ENCODE data around the gene NKX2-8. TPM values are rescaled to one million over a fixed set of nuclear protein-coding genes. Genes with fewer than 3 reads are reported as not detected.

NKX2-8 gene
- total RNA-seq, 2 donors from 2014 or later: not detected

DNA sequence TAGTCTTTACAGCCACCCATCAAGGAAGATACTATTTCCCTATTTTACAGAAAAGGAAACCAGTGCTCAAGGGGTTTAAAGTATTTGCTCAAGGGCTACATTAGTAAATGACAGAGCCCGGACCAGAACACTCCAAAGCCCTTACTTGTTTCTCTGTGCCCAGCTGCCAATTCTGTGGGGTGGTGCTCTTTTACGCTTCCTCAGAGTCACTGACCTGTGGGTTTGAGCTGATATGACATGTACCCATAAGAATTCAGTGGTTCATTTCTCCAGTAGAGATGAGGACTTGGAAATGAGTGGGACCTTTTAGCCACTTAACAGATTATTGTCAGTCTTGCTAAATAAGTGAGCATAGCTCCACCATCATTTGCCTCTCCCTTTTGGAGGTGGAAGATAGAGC is 37.4 kb upstream of the NKX2-8 start:
- no peak overlapping the region for H3K4me3 ChIP-seq
- no peaks in the 10 kb centered on the region for H3K4me1 ChIP-seq
- no peak for DNase-seq (ENCODE audit: low spot score)
- no peaks in the 10 kb centered on the region for H3K27me3 ChIP-seq
- no peak overlapping the region for H3K27ac ChIP-seq
- H3K9me3 ChIP-seq: peaks cover 0 to 8% of the 10 kb centered on the region in 2 donors
- TF ChIP-seq, protein P1, sequence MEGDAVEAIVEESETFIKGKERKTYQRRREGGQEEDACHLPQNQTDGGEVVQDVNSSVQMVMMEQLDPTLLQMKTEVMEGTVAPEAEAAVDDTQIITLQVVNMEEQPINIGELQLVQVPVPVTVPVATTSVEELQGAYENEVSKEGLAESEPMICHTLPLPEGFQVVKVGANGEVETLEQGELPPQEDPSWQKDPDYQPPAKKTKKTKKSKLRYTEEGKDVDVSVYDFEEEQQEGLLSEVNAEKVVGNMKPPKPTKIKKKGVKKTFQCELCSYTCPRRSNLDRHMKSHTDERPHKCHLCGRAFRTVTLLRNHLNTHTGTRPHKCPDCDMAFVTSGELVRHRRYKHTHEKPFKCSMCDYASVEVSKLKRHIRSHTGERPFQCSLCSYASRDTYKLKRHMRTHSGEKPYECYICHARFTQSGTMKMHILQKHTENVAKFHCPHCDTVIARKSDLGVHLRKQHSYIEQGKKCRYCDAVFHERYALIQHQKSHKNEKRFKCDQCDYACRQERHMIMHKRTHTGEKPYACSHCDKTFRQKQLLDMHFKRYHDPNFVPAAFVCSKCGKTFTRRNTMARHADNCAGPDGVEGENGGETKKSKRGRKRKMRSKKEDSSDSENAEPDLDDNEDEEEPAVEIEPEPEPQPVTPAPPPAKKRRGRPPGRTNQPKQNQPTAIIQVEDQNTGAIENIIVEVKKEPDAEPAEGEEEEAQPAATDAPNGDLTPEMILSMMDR (IDR thresholded peaks at IDR 0.05): no peak
- no peaks in the 10 kb centered on the region for H3K36me3 ChIP-seq

DNA sequence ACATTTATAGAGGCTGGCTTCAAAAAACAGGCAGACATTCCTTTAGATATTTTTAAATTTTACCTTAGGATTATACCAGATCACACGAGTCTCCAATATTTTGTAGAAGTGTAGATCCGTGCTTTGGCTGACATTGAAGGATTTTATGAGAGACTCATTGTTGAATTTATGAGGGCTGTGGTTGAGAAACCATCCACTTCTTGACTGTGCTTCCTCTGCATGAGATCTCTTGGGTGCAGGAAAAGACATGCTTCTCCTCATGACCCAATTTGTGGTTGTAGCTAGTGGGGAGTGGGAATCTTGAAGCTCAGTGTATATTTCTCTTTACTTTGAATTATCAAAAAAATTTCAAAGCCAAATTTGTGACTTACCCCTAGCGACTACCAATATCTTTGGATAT is 36.7 kb upstream of the NKX2-8 start:
- Histone ChIP-seq H3K4me3 (no peak overlapping the region), H3K27me3 (no peaks in the 10 kb centered on the region), H3K27ac (no peak overlapping the region), H3K4me1 (no peaks in the 10 kb centered on the region), H3K36me3 (no peaks in the 10 kb centered on the region), H3K9me3 (peaks cover 0 to 8% of the 10 kb centered on the region in 2 donors)
- DNase-seq (ENCODE audit: low spot score): no peak
- TF ChIP-seq, protein P1 (IDR thresholded peaks at IDR 0.05): no peak

DNA sequence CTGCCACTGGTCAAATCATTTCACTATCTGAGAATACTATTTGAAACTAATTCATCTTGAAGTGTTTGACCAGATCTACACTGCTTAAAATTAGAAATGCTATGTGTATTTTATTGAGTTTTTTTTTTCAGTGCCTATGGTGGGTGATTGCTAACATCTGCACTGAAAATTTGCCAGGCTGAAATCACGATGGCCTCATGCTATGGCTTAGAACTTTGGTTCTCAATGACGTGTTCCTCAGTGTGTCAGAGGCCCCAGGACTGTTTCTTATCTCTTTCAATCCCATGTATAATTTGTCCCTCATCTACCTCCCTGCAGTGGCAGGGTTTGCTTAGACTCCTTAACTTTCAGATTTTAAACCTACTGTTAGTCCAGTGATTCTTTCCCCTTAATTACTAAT is 36.2 kb upstream of the NKX2-8 start:
- H3K9me3 ChIP-seq: peaks cover 0 to 8% of the 10 kb centered on the region in 2 donors
- TF ChIP-seq, protein P1 (IDR thresholded peaks at IDR 0.05): no peak
- H3K4me1 ChIP-seq: no peaks in the 10 kb centered on the region
- H3K27ac ChIP-seq: no peak overlapping the region
- H3K27me3 ChIP-seq: no peaks in the 10 kb centered on the region
- DNase-seq (ENCODE audit: low spot score): no peak
- no peak overlapping the region for H3K4me3 ChIP-seq
- no peaks in the 10 kb centered on the region for H3K36me3 ChIP-seq

DNA sequence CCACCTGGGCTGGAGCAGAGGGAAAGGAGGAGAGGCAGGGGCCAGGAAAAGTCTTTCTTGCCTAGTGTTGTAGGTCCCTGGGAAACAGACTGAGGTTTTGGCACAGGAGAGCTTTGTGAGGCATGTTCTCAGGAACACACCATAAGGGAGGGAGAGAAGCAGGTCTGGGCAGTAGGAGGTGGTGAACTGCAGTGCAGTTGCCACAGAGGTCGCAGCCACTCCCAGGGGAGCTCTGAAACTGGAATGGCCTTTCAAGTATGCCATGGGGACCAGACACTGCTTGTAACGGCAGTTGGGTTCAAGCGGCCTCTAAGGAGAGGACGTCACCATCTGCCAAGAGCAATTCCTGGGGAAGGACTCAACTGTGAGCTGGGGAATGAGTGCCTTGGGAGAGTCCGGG is 35.4 kb upstream of the NKX2-8 start:
- DNase-seq (ENCODE audit: low spot score): no peak
- Histone ChIP-seq H3K4me3 (no peak overlapping the region), H3K27me3 (no peaks in the 10 kb centered on the region), H3K9me3 (peaks cover 0 to 8% of the 10 kb centered on the region in 2 donors), H3K4me1 (no peaks in the 10 kb centered on the region), H3K27ac (no peak overlapping the region), H3K36me3 (no peaks in the 10 kb centered on the region)
- TF ChIP-seq, protein P1 (IDR thresholded peaks at IDR 0.05): no peak

DNA sequence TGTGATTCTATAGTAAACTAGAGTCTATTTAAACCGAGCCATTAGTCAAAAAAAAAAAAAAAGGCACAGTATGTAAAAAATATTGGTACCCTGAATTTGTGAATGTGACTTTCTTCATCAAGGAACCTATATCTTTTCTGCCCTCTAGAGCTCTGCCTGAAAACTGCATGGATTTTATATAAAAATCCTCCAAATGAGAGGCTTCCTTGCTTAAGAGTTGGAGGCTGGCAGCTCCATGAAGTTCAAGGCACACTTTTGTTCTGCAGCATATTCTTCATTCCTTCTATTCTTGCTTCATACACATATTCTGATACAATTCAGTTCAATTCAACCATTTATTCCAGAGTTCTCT is 23.1 kb upstream of the NKX2-8 start:
- no peak overlapping the region for H3K27ac ChIP-seq
- H3K9me3 ChIP-seq: no peaks in the 10 kb centered on the region
- no peak overlapping the region for H3K4me3 ChIP-seq
- TF ChIP-seq, protein P1 (IDR thresholded peaks at IDR 0.05): no peak
- H3K27me3 ChIP-seq: no peaks in the 10 kb centered on the region
- no peak for DNase-seq (ENCODE audit: low spot score)
- no peaks in the 10 kb centered on the region for H3K36me3 ChIP-seq
- H3K4me1 ChIP-seq: no peaks in the 10 kb centered on the region

DNA sequence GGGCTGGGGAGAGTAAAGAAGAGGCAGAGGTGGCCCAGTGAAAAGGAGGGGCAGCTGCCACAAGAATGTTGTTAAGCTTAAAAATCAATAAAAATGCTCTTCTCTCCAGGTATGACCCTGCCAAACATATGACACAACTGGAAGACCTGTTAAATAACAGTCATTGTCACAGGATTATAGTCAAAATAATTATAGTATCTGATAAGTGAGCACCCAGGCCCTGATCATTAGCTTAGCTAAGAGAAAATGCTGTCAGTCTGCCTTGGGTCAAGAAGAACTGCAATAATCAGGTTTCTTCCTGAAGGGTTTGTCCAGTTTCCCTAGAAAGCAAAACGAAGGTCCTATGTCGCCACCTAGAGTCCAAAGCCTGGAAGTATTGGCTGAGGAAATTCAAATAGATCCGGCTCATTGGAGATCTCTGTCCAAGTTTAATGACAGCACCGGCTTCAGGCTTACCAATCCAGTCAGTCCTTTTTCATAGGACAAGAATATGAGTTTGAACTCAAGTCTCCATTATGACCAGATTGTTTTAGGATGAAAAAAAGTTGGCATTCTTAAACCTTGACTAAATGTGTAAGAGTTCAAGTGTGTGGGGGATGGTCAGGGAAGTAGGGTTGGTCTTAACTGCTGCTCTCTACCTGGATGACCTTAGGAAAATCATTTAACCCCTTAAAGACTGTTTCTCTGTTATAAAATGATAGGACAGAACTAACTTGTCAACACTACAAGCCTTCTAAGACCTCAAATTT is 22.5 kb upstream of the NKX2-8 start:
- Histone ChIP-seq H3K27ac (no peak overlapping the region), H3K4me3 (no peak overlapping the region), H3K4me1 (no peaks in the 10 kb centered on the region), H3K27me3 (no peaks in the 10 kb centered on the region), H3K36me3 (no peaks in the 10 kb centered on the region), H3K9me3 (no peaks in the 10 kb centered on the region)
- DNase-seq (ENCODE audit: low spot score): no peak
- TF ChIP-seq, protein P1 (IDR thresholded peaks at IDR 0.05): peak; percentile 70 to 85
